Left colon (tissue), 2 donors: ENCODE results near the gene COL5A1. TPM values are rescaled to one million over a fixed set of nuclear protein-coding genes. Genes with fewer than 3 reads are reported as not detected.
A peak's percentile ranks its signal among the peaks of the same experiment; 100 is the strongest.

Source experiments
- ATAC-seq: fragments of 200-7000 bp; cut with Tn5 transposase; one replicate; pipeline ENCODE4 v1.9.1; 2020; ENCODE audit warnings: mild to moderate bottlenecking, moderate library complexity
- DNase-seq, 2 donors: peaks; one replicate each; pipeline ENCODE4 v3.0.0-alpha.2; 2020
- intact Hi-C, 2 donors: fragments of 100-400 bp; cut with DNase I in 1 of 2; cut with micrococcal nuclease in 1 of 2; formaldehyde crosslinking; loops; one replicate each; pipeline versions ENCODE4 v1.11.2 to v1.14.0; 2022; cut with DNase I, micrococcal nuclease
- total RNA-seq, 2 donors: library from RNA; stranded (reverse); fragmentation: NEBNext Ultra II Directional; extraction: Animal tissue kit (Norgen Biotek cat#: 25700); gene quantifications; one replicate each; pipeline ENCODE4 v1.2.1, GENCODE V29; 2021
- donor health status: DM: no; HTN: no; CAD: no.
- donor health status: DM: yes; HTN: yes; CAD: no.

Gene COL5A1
- total RNA-seq, 2 donors from 2014 or later: 5.3 to 17.8 TPM

GRCh38 chr9:134726722-134727034 is 85.1 kb downstream of the COL5A1 start:
- intact Hi-C loops: no loop called here
- no peak for ATAC-seq
- DNase-seq: no peak

- intact Hi-C loops: no loop called here
- DNase-seq: no peak
- ATAC-seq: no peak
Measured at GRCh38 chr9:134728021-134728795, 86.6 kb downstream of the COL5A1 start.

- DNase-seq (no peak), ATAC-seq (no peak)
- intact Hi-C loops: no loop called here
Measured at GRCh38 chr9:134728801-134729495, 87.3 kb downstream of the COL5A1 start.

GRCh38 chr9:134730011-134730760 is 88.6 kb downstream of the COL5A1 start:
- intact Hi-C loops: no loop called here
- ATAC-seq: no peak
- no peak for DNase-seq

- intact Hi-C loops: no loop called here
- DNase-seq (no peak), ATAC-seq (no peak)
Measured at GRCh38 chr9:134730761-134731496, 89.3 kb downstream of the COL5A1 start.

- DNase-seq: no peak
- intact Hi-C loops: no loop called here
Measured at GRCh38 chr9:134731497-134732391, 90.1 kb downstream of the COL5A1 start.

GRCh38 chr9:134732392-134733110 is 90.9 kb downstream of the COL5A1 start:
- DNase-seq (no peak), ATAC-seq (no peak)
- intact Hi-C loops: no loop called here

More at GRCh38 chr9:134731497-134732391, 90.1 kb downstream of the COL5A1 start:
- ATAC-seq: no peak

- ATAC-seq: no peak
- DNase-seq: no peak
- intact Hi-C loops: no loop called here
Measured at GRCh38 chr9:134733480-134734232, 92.1 kb downstream of the COL5A1 start.

- no peak for DNase-seq
- no peak for ATAC-seq
- intact Hi-C loops: no loop called here
Measured at GRCh38 chr9:134734270-134734669, 92.7 kb downstream of the COL5A1 start.

- intact Hi-C loops: loop anchor here in 1 of 2 donors (5.0 kb wide), 1 partner anchor 33 kb away; no protein-coding TSS in a partner anchor
- ATAC-seq (peak; percentile 18), DNase-seq (peak; percentile 44 to 64)
Measured at GRCh38 chr9:134735441-134736175, 94.0 kb downstream of the COL5A1 start.

- intact Hi-C loops: loop anchor here in 1 of 2 donors (5.0 kb wide), 1 partner anchor 35 kb away; no protein-coding TSS in a partner anchor
- ATAC-seq (no peak), DNase-seq (no peak)
Measured at GRCh38 chr9:134736791-134737497, 95.3 kb downstream of the COL5A1 start.

- DNase-seq: no peak
- intact Hi-C loops: loop anchor here in 1 of 2 donors (5.0 kb wide), 1 partner anchor 36 kb away; no protein-coding TSS in a partner anchor
- ATAC-seq: no peak
Measured at GRCh38 chr9:134737842-134738580, 96.4 kb downstream of the COL5A1 start.

- DNase-seq: peak in 1 of 2 donors; percentile 62
- intact Hi-C loops: loop anchor here in 1 of 2 donors (5.0 kb wide), 1 partner anchor 37 kb away; no protein-coding TSS in a partner anchor
- peak; percentile 68 for ATAC-seq
Measured at GRCh38 chr9:134738869-134739659, 97.5 kb downstream of the COL5A1 start.

GRCh38 chr9:134739660-134739968 is 98.0 kb downstream of the COL5A1 start:
- ATAC-seq (no peak), DNase-seq (no peak)
- intact Hi-C loops: loop anchor here in 1 of 2 donors (5.0 kb wide), 1 partner anchor 37 kb away; no protein-coding TSS in a partner anchor
